Posterior vena cava (tissue), 2 donors: ENCODE measurements around the gene SEPTIN12. TPM values are rescaled to one million over a fixed set of nuclear protein-coding genes. Genes with fewer than 3 reads are reported as not detected.
A peak's percentile ranks its signal among the peaks of the same experiment; 100 is the strongest.
"Not testable (repeated sequence)": the region's sequence is repeated elsewhere in the genome, so short reads cannot be mapped to it uniquely, and the experiment has no call there.

Source experiments
- DNase-seq: peaks from one replicate; pipeline ENCODE4 v3.0.0-alpha.2; 2020; ENCODE audit warnings: low spot score
- intact Hi-C, 2 donors: fragments of 100-400 bp; cut with DNase I; formaldehyde crosslinking; loops; one replicate each; pipeline versions ENCODE4 v1.14.1 to v1.14.2; 2022 to 2023
- total RNA-seq, 2 donors: library from RNA; stranded (reverse); fragmentation: NEBNext Ultra II Directional; extraction: Animal tissue kit (Norgen Biotek cat#: 25700); gene quantifications; one replicate each; pipeline ENCODE4 v1.2.1, GENCODE V29; 2021
- donor health status: DM: yes; HTN: yes; CAD: no.
- donor health status: DM: yes; HTN: yes; CAD: no.

SEPTIN12 gene
- total RNA-seq, 2 donors from 2014 or later, result not detected

DNA sequence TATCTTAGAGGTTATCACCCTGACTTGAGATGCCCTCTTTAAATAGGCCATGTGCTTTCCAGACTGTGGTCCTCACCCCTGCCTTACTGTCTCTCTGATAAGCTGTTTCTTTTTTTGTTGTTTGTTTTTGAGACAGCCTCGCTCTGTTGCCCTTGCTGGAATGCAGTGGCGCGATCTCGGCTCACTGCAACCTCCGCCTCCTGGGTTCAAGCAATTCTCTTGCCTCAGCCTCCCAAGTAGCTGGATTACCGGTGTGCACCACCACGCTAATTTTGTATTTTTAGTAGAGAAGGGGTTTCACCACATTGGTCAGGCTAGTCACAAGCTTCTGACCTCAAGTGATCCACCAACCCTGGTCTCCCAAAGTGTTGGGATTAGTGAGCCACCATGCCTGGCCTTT, 765 bp upstream of the SEPTIN12 start:
- intact Hi-C loops, result no loop called here
- no peak for DNase-seq

DNA sequence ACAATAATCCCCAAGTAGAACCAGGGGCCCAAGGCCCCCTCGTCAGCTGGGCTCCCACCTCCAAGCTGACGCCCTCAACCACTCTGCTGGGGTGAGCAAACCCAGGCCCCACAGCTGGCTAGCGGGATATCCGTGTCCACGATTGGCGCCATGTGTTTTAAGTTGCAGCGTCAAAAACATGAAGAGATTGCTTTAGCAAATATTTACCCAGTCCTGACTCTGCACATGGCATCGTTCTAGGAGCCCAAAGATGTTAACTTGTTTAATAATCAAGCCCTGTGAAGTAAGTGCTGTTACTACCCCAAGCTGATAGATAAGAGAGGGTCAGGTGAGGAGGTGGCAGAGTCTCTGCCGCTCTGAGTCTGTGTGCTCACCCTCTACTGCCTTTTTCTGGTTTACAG, 344 bp upstream of the SEPTIN12 start:
- no peak for DNase-seq
- intact Hi-C loops, result no loop called here

DNA sequence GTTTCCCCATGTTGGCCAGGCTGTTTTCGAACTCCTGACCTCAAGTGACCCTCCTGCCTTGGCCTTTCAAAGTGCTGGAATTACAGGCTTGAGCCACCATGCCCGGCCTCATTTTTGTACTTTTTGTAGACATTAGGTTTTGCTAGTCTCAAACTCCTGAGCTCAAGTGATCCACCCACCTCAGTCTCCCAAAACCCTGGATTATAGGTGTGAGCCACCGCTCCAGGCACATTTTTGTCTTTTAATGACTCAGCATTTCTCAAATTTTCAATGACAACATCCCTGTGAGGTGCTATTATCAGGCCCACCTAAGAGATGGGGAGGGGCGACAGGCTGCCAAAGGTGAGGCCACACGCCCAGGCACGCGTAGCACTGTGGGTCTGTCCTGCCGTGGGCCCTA, 1.1 kb downstream of the SEPTIN12 start:
- DNase-seq, result no peak
- intact Hi-C loops, result no loop called here

DNA sequence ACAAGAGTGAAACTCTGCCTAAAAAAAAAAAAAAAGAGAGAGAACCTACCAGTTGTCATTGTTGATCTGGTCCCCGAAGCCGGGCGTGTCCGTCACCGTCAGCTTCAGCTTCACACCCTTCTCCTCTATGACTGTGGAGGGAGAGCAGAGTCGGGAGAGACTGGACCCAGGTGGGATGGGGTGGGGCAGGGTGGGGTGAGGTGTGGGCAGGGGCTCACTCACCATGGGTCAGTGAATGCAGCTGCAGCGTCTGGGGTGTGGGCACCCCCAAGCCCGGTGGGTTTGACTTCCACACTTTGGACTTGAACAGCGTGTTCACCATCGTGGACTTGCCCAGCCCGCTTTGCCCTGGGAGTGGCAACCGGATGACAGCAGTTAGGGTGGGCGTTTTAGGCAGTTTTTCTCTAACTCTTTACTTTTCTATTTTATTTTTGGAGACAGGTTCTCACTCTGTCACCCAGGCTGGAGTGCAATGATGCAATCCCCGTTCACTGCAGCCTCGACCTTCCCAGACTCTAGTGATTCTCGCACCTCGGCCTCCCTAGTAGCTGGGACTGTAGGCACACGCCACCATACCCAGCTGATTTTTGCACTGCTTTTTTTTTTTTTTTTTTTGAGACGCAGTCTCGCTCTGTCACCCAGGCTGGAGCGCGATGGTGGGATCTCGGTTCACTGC, 2.2 kb downstream of the SEPTIN12 start:
- no peak for DNase-seq
- intact Hi-C loops, result no loop called here

DNA sequence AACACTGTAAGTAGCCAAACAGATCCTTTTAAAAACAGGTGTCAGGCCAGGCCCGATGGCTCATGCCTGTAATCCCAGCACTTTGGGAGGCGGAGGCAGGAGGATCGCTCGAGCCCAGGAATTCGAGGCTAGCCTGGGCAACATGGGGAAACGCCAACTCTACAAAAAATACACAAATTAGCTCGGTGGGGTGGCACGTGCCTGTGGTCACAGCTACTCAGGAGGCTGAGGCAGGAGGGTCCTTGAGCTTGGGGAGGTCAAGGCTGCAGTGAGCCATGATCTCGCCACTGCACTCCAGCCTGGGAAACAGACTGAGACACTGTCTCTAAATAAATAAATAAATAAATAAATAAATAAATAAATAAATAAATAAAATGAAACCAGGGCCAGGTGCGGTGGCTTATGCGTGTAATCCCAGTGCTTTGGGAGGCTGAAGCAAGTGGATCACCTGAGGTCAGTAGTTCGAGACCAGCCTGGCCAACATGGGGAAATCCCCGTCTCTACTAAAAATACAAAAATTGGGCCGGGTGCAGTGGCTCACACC, 3.6 kb downstream of the SEPTIN12 start:
- DNase-seq, intact Hi-C loops: not testable (repeated sequence)

DNA sequence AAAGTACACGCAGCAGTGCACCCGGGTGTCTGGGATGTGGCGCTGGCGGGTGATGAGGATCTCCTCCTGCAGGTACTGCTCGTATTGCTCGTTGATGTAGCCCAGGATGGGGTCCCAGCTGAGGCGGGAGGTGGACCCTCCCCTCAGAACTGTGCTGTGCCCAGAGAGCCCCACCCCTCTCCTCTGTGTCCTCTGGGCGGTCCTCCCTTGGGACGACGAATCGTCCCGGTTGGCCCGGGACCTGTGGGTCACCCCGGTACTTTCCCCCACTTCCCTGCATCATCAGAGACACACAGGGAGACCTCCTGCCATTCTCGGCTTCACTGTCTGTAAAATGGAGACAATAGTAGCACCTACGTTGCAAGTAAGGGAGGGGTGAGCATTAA, 4.2 kb downstream of the SEPTIN12 start:
- intact Hi-C loops, result no loop called here
- DNase-seq, result no peak

DNA sequence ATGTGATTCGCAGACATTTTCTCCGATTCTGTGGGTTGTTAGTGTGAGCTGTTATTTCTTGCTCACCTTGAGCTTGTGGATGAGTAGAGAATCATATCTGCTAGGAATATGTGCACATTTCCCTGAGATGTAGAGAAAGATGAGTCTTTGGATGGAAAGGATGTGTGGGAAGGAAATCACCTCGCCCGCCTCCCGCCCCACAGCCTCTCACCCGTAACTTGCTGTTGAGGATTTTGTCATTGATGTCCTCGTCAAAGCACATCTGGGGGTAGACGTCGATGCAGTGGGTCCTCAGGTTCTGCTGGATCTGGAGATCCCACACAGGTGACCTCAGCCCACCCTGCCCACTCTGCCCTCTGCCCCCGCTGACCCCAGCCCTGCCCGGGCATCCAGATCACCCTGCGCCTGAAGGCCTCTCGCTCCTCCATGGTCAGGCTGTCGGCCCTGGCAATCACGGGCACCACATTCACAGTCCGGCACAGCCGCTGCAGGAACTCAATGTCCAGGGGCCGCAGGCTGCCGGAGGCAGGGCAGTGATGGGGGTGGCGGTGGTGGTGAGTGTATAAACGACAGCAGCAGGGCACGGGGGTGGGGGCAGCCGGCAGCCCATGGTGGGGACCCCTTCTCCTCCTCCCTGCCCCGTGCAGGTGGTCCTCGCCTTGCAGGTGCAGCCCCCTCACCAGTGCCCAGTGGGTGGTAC, 4.7 kb downstream of the SEPTIN12 start:
- intact Hi-C loops, result no loop called here
- DNase-seq, result no peak

DNA sequence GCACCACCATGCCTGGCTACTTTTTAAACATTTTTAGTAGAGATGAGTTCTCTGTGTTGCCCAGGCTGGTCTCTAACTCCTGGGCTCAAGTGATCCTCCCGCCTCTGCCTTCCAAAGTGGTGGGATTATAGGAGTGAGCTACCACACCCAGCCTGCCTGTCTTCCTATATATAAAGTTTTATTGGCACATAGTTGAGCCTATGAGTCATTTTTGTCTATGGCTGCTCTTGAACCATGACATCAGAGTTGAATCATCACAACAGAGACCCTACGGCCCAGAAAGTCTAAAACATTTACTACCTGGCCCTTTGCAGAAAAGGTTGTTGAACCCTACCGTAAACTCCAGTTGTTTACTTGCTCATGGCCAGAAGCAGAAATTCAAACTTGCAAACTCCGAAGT, 7.9 kb downstream of the SEPTIN12 start:
- intact Hi-C loops, result no loop called here
- no peak for DNase-seq

DNA sequence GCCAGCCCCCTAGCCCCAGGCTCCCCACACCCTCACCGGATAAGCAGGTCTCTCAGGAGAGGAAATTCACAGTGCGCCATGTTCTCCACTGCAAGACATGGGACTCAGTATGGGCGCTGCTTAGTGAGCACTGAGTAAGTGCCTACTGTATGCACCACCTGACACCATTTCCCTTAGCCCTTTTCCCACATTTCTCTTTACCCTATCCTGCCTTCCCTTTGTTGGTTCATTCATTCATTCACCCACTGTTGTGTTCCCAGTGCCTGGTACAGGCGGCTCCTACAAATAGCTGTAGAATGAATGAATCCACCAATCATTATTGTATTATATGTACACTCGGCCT, 10.1 kb downstream of the SEPTIN12 start:
- no peak for DNase-seq

DNA sequence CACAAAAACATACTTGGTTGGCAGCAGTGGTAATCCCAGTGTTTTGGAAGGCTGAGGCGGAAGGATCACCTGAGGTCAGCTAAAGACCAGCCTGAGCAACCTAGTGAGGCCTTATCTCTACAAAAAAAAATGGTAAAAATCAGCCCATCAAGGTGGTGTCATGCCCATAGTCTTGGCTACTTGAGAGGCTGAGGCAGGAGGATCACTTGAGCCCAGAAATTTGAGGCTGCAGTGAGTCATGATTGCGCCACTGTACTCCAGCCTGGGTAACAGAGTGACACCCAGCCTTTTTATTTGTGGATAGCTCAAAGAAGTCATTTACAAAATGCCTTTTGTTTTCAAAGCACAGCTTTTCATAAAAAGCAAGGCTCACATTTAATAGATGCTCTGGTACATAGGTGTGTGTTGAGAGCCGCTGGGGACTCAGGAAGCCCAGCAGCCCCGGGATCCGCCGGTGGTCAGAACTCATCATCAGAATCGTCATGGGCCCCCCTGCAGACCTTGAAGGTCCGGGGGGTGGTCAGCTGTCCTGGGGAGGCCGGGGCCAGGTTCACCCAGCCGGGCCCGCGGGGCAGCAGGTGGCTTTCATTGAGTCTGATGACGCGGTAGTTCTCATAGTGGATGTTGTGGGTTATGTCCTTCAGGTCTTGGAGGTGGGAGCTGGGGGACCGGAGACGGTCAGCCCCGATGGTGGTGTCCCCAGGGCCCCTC, 10.7 kb downstream of the SEPTIN12 start:
- no peak for DNase-seq

More for the DNA sequence above, 10.1 kb downstream of the SEPTIN12 start:
- intact Hi-C loops, result no loop called here

DNA sequence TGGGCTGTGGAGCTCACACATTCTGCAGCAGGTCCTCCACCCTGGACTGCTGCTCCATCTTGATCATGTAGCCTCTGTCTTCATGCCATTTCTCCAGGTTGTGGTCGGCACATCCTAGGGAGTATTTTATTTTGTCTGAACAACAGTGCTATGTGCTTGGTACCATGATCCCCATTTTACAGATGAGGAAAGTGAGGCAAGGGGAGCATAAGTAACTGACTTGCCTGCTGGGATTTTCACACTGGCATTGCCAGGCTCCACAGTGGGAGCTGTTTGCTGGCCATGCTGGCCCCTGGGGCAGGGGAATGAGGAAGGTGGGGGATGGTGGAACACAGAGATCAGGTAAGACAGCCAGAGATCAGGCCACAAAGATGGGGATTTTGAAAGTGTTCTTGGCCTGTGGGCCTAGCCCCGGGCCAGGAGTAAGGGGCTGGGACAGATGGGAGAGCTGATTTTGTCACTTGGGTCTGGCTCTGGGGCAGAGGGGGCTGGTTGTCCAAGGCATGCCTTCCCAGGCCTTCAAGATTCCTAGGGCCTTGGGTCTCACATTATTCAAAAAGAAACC, 11.9 kb downstream of the SEPTIN12 start:
- DNase-seq, result no peak
- intact Hi-C loops, result no loop called here

More for the DNA sequence above, 10.7 kb downstream of the SEPTIN12 start:
- intact Hi-C loops, result no loop called here

DNA sequence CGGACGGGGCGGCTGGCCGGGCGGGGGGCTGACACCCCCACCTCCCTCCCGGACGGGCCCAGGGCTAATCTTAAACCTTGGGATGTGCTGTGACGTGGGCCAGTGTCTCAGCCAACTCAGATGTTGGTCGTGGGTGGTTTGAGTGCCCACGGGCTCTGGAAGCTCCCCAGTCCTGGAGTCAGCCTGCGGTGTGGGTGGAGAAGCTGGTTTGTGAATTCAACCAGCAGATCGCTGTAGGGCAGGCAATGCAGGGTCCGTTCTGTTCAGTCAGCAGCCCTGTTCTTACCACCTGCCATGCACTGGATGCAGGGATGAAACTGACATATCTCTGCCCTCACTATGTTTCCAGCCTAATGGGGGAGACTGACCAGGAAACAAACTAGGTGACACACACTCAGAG, 13.1 kb downstream of the SEPTIN12 start:
- intact Hi-C loops, result no loop called here
- no peak for DNase-seq

DNA sequence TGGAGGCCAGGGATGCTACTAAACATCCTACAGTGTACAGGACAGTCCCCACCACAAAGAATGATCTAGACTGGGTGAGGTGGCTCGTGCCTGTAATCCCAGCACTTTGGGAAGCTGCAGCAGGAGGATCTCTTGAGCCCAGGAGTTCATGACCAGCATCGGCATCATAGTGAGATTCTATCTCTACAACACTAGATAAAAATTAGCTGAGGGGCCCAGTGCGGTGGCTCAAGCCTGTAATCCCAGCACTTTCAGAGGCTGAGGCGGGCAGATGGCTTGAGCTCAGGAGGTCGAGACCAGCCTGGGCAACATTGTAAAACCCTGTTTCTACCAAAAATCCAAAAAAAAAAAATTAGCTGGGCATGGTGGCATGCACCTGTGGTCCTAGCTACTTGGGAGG, 15.8 kb downstream of the SEPTIN12 start:
- no peak for DNase-seq
- intact Hi-C loops, result no loop called here

DNA sequence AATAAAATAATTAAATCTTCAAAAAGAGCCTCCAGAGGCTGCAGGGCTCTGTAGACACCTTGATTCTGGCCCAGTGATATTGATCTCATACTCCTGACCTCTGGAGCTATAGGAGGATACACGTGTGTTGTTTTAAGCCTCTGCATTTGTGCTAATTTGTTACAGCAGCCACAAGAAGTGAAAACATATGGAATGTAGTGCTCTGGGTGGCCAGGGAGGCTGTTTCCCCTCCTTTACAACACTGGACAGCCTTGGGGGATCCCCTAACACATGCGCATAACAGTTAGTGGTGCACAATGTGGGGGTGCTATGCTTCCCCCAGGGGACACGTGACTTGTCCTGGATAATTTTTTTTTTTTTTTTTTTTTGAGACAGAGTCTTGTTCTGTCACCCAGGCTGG, 16.5 kb downstream of the SEPTIN12 start:
- DNase-seq, result no peak

DNA sequence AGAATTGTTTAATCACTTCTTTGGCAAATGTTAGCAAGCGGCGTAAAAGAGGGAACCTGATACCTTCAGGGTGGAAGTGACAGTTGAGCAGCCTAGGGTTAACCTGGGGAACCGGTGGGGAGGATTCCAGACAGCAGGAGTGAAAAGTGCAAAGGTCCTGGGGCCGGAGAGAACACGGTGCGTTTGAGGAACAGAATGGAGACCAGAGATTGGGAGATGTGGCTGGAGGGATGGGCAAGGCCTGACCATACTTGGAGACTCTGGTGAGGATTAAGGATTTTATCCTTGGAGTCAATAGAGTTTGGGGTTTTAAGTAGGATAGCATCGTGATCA, 18.9 kb downstream of the SEPTIN12 start:
- intact Hi-C loops, result loop anchor here in 1 of 2 donors (10.0 kb wide), 1 partner anchor 176 kb away; no protein-coding TSS in a partner anchor
- DNase-seq, result no peak

More for the DNA sequence above, 16.5 kb downstream of the SEPTIN12 start:
- intact Hi-C loops, result no loop called here

DNA sequence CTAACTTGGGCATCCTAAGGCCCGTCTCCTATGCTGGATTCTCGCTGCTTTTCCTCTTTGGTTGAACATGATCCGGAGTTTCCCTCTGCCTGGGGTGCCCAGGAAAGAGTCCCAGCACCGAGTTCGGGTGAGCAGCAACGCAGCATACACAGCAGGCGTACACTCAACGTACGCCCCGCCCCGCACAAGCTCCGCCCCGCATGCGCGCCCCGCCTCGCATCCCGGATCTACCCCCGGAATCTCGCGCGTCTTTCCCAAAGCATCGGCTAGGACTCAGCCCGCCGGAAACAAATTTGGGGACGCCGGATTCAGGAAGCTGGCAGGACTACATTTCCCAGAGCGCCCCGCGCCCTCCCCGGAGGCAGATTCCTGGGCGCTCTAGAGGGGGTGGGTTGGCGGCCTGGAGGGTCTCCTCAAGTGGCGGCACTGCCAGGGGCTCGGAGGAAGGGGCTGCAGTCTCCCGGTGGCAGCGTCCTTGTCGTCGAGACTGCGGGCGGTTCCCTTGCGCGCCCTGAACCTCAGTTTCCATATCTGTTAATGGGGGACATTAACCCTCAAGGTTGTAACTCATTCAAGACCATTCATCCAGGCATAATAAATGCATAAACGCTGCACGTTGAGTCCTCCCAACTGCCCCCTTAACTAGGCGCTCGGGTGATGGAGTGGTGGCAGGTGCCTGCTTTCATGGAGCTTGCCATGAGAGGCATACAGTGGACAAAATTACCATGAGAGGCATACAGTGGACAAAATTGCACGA, 19.4 kb downstream of the SEPTIN12 start:
- intact Hi-C loops, result loop anchor here in 1 of 2 donors (10.0 kb wide), 1 partner anchor 176 kb away; no protein-coding TSS in a partner anchor
- DNase-seq, result peak; percentile 99

DNA sequence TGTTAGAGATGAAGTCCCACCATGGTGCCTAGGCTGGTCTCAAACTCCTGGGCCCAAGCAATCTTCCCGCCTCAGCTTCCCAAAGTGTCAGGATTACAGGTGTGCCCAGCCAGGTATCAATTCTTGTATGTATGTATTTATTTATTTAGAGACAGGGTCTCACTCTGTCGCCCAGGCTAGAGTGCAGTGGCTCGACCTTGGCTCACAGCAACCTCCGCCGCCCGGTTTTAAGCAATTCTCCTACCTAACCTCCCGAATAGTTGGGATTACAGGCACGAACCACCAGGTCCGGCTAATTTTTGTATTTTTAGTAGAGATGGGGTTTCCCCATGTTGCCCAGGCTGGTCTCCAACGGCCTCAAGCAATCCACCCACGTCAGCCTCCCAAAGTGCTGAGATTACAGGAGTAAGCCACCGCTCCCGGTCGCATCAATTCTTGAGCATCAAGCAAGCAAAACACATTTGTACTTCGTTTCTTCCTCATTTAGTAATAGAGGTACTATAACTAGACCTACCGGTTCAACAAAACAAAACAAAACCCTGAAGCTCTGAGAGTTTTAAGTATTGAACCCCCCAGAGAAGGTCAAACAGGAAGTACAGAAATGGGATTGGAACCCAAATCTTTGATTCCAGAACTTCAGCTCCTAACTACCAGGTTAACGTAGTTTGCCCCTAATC, 20.1 kb downstream of the SEPTIN12 start:
- intact Hi-C loops, result loop anchor here in 1 of 2 donors (10.0 kb wide), 1 partner anchor 177 kb away; no protein-coding TSS in a partner anchor
- no peak for DNase-seq

DNA sequence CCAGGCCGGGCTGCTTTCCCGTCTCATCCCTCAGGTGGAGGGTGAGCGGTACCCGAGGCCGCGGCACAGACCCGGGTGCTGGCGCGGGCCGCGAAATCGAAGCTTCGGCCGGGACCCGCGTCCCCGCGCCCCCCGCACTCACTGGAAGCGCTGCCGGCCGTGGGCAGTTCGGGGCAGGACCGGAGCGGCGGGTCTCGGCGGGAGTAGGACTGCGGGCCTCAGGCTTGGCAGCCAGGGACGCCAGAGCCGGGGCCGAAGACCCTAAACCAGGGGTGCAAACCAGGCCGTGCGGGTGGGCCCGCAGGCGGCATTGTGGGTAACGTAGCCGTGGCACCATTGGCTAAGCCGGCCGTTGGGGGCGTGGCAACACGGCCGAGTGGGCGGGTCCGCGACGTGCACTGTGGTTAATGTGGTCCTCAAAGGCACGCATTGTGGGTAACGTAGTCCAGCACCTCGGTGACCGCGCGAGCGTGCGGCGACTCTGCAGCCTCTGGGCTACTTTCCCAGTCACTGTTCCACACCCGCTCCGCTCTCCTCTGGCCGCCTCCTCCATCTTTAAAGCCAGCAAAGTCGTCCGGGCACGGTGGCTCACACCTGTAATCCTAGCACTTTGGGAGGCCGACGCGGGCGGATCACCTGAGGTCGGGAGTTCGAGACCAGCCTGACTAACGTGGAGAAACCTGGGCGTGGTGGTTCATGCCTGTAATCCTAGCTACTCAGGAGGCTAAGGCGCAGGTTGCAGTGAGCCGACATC, 21.1 kb downstream of the SEPTIN12 start, which contains the start of gene ZNF500:
Gene ZNF500, minus strand, starts transcription at position 288 of the 754 bp plus-strand sequence. CDS start 1,184 bp downstream, outside the sequence.
- peak; percentile 99 for DNase-seq
- intact Hi-C loops, result loop anchor here in 1 of 2 donors (10.0 kb wide), 1 partner anchor 178 kb away; no protein-coding TSS in a partner anchor
